Neural cell (in vitro differentiated cells): ENCODE data around the gene AGO4.

Source experiments
- EP300 ChIP-seq: fragments of 450-650 bp; conservative IDR thresholded peaks from 2 replicates; pipeline ENCODE4 v1.6.1; 2014; ENCODE audit warnings: antibody characterized with exemption, mild to moderate bottlenecking, moderate library complexity; ENCODE audit not compliant: poor library complexity, severe bottlenecking
- EZH2 ChIP-seq: fragments of 200-600, 300-800 bp; shearing (Covaris generic), sonication (generic); IDR thresholded peaks from 2 replicates; pipeline ENCODE4 v1.6.1; 2014; ENCODE audit warnings: antibody characterized with exemption, low read length, borderline replicate concordance, mild to moderate bottlenecking; ENCODE audit not compliant: insufficient read depth, poor library complexity, severe bottlenecking
- MXI1 ChIP-seq: fragments of 450-650 bp; conservative IDR thresholded peaks from 2 replicates; pipeline ENCODE4 v1.6.1; 2014; ENCODE audit warnings: antibody characterized with exemption, mild to moderate bottlenecking; ENCODE audit not compliant: poor library complexity, severe bottlenecking
- REST ChIP-seq: IDR thresholded peaks from 2 replicates; pipeline ENCODE4 v1.6.1; 2012; ENCODE audit warnings: borderline replicate concordance
- TF ChIP-seq, protein P1 (sequence below): fragments of 450-650 bp; IDR thresholded peaks from 2 replicates; pipeline ENCODE4 v1.5.1; 2014; ENCODE audit warnings: antibody characterized with exemption, mild to moderate bottlenecking, moderate library complexity; ENCODE audit not compliant: poor library complexity, severe bottlenecking

GRCh38 chr1:35835398-35835797 is 27.6 kb downstream of the AGO4 start:
- TF ChIP-seq, protein P1, sequence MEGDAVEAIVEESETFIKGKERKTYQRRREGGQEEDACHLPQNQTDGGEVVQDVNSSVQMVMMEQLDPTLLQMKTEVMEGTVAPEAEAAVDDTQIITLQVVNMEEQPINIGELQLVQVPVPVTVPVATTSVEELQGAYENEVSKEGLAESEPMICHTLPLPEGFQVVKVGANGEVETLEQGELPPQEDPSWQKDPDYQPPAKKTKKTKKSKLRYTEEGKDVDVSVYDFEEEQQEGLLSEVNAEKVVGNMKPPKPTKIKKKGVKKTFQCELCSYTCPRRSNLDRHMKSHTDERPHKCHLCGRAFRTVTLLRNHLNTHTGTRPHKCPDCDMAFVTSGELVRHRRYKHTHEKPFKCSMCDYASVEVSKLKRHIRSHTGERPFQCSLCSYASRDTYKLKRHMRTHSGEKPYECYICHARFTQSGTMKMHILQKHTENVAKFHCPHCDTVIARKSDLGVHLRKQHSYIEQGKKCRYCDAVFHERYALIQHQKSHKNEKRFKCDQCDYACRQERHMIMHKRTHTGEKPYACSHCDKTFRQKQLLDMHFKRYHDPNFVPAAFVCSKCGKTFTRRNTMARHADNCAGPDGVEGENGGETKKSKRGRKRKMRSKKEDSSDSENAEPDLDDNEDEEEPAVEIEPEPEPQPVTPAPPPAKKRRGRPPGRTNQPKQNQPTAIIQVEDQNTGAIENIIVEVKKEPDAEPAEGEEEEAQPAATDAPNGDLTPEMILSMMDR, result no peak
- TF ChIP-seq REST (no peak), MXI1 (no peak), EP300 (no peak), EZH2 (no peak)
